Suppressor macrophage treated with lipopolysaccharide for 1 hour (primary cell): ENCODE data around the gene IGSF9B.
A peak's percentile ranks its signal among the peaks of the same experiment; 100 is the strongest.
"Not testable (repeated sequence)": the region's sequence is repeated elsewhere in the genome, so short reads cannot be mapped to it uniquely, and the experiment has no call there.

ENCODE experiments used
- DNase-seq, 3 donors: peaks; one replicate each; pipeline ENCODE4 v3.0.0-alpha.2; 2020 to 2022

The IGSF9B gene, protein sequence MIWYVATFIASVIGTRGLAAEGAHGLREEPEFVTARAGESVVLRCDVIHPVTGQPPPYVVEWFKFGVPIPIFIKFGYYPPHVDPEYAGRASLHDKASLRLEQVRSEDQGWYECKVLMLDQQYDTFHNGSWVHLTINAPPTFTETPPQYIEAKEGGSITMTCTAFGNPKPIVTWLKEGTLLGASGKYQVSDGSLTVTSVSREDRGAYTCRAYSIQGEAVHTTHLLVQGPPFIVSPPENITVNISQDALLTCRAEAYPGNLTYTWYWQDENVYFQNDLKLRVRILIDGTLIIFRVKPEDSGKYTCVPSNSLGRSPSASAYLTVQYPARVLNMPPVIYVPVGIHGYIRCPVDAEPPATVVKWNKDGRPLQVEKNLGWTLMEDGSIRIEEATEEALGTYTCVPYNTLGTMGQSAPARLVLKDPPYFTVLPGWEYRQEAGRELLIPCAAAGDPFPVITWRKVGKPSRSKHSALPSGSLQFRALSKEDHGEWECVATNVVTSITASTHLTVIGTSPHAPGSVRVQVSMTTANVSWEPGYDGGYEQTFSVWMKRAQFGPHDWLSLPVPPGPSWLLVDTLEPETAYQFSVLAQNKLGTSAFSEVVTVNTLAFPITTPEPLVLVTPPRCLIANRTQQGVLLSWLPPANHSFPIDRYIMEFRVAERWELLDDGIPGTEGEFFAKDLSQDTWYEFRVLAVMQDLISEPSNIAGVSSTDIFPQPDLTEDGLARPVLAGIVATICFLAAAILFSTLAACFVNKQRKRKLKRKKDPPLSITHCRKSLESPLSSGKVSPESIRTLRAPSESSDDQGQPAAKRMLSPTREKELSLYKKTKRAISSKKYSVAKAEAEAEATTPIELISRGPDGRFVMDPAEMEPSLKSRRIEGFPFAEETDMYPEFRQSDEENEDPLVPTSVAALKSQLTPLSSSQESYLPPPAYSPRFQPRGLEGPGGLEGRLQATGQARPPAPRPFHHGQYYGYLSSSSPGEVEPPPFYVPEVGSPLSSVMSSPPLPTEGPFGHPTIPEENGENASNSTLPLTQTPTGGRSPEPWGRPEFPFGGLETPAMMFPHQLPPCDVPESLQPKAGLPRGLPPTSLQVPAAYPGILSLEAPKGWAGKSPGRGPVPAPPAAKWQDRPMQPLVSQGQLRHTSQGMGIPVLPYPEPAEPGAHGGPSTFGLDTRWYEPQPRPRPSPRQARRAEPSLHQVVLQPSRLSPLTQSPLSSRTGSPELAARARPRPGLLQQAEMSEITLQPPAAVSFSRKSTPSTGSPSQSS (N-terminal part only)

DNA sequence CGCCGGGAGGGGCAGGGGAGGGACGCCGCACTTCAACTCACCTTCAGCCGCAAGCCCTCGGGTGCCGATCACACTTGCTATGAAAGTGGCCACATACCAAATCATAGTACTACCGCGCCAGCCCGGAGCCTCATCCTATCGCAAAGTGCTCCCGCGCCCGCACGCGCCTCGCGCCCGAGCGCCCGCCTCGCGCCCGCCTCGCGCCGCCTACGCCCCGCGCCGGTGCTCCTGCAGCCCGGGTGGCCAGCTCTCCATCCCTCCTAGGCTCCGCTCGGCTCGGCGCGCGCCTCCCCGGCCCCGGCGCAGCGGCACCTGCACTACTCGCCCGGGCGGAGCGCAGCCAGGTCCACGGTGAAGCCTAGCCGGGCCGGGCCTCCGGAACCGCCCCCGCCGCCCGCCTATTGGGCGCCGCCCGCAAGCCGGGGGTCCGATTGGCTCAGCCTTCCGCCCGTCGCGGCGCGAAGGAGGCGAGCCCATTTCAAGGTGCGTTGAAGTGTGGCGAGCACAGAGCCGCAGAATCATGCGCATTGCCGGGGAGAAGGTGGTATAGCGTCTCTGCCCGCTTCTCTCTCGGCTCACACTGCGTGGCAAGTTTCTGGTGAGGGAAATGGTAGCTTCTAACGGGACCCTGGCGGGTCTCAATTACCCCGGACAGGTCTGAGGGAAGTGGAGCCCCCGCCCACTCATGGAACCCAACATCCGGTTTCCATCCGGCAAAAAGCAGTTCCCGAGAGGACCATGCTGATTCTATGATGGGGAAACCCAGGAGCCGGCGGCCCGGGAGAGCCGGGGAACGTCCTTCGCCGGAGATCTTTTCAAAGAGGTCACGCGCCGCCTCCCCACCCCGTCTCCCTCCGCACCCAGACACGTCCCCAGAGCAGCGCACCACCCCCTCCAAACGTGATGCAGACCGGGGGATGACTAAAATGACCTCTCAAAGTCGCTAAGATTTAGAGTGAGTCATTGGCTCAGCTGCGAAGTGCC, at the start of gene IGSF9B:
Gene IGSF9B, minus strand, starts transcription at position 319 of the 984 bp plus-strand sequence. Its CDS starts 214 bp downstream, at position 105.
- DNase-seq = peak; percentile 28 to 51 (median 30)

DNA sequence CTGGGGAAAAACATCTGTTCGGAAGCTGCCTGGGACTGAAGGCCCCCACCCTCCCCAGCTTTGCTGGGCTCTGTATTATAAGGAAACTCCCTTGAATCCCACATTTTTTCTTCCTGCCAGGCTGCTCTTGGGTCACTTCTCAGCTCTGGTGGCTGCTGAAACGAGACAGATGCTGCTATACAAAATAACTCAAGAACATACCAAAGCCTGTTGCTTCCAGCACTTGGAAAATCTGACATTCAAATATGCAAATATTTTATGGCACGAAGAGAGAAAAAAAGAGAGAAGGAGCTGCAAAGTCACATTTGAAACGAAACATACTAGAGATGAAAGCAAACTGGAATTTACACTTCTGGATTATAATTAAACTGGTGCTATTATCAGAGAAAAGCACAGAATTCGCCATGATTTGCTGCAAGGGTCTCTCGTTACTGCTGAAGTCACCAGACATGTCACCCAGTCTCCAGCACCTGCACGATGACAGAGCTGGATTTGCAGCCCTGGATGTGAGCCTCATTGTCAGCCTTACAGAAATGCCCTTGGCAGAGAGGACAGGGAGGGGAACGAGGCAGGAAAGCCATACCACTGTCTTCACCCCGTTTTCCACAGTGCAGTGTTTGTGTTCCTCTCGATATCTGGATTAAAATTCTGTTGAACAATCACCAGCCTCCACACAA, 47.9 kb upstream of the IGSF9B start:
- DNase-seq = no peak

DNA sequence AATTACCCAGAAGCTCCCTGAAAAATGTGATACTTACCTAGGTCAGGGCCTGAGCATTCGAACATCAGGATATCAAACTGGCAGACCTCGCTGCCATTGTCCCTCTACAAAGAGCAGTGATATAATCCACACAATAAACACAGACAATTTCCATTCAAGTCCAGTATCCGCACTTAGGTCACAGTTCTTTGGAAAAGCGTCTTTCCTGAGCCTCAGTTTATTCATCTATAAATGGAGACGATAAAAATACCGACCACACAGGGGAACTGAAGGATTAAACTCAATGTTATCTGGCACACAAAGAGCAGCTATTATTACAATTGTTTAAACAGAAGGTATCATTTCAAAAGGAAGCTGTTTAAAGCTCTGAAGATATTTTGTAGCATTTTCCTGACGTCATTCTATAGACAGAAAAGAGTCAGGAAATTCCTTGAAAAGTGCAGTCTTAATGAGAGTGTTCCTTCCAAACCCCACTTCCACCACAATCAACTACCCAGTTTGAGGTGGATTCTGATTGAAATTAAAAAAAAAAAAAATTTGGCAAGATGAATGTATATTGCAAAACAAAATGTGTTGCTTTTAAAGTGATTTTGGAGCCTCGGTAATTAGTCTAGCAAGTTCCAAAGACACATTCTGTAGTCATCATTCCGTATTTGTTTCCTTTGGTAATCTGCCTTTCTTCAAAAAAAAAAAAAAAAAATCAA, 47.2 kb upstream of the IGSF9B start:
- no peak for DNase-seq

DNA sequence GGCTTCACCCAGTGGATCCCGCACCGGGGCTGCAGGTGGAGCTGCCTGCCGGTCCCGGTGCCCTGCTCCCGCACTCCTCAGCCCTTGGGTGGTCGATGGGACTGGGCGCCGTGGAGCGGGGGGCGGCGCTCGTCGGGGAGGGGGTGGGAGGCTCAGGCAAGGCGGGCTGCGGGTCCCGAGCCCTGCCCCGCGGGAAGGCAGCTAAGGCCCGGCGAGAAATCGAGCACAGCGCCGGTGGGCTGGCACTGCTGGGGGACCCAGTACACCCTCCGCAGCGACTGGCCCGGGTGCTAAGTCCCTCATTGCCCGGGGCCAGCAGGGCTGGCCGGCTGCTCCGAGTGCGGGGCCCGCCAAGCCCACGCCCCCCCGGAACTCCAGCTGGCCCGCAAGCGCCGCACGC, 46.1 kb upstream of the IGSF9B start:
- DNase-seq = not testable (repeated sequence)

DNA sequence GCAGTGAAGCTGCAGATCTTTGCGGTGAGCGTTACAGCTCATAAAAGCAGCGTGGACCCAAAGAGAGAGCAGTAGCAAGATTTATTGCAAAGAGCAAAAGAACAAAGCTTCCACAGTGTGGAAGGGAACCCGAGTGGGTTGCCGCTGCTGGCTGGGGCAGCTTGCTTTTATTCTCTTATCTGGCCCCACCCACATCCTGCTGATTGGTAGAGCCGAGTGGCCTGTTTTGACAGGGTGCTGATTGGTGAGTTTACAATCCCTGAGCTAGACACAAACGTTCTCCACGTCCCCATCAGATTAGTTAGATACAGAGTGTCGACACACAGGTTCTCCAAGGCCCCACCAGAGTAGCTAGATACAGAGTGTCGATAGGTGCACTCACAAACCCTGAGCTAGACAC, 45.6 kb upstream of the IGSF9B start:
- not testable (repeated sequence) for DNase-seq

DNA sequence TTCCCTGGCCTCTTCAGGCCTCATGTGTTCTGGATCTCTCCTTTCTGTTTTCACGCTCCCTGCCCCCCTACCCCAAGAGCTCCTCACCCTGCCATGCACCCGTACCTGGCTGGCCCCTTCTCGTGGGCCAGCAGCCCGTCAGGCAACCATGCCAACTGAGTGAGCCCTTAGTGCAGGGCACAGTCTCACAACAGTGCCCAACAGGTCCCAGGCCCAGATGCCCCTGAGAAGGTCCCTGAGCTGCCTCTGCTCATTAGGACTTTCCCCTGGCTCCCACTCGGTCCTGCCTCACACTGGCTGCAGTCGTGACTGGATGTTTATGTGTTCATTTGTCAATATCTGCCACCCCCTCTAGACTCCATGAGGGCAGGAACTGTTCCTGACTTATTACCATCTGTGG, 44.8 kb upstream of the IGSF9B start:
- no peak for DNase-seq

DNA sequence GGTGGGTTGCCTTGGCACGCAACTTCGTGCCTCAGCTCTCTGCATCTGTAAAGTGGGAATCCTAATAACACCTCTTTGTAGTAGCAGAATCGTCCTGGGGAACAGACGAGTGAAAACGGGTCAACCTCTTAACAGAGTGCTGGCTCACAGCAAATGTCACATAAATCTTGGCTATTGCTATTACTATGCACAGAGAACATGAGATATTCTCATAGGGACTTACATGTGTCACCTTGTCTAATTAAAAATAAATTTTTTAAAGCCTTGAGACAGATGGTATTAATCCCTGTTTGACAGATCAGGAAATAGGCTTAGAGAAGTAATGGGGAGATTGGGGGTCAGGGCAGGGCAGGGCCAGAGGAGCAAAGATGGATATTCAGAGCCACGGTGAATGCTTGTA, 44.3 kb upstream of the IGSF9B start:
- no peak for DNase-seq

DNA sequence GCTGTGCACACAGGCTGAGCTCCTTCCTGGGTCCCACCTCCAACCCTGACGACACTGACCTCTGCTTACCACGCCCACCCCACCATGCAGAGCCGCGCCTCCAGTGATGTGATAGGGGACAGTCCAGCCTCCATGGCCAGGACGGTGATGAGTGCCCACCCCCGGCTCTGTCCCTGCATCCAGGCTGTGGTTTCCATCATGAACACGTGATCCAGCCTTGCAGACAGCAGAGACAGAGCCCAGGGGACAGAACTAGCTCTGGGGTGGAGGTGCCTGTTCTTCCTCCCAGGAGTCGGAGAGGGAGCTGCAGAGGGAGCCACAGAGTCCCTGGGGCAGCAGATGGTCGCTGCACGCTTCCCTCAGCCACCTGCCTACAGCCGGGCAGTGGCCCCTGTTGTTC, 42.6 kb upstream of the IGSF9B start:
- no peak for DNase-seq

DNA sequence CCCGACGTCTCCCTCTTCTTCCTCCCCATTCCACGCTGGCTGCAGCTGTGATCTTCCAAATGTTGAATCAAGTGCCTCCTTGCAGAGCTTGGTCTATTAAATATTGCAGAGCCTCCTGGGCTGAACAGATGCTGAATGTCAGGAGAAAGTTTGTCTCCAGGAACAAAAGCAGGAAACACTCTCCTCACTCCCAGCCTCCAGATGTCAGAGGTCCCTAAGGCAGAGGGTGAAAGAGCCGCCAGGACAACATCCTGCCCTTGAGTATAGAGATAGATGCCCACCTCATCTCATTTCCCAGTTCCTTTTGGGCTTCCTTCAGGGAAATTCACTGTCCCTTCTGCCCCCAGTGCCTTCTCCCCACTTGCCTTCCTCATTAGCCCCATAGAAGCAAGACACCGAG, 40.8 kb upstream of the IGSF9B start:
- no peak for DNase-seq

DNA sequence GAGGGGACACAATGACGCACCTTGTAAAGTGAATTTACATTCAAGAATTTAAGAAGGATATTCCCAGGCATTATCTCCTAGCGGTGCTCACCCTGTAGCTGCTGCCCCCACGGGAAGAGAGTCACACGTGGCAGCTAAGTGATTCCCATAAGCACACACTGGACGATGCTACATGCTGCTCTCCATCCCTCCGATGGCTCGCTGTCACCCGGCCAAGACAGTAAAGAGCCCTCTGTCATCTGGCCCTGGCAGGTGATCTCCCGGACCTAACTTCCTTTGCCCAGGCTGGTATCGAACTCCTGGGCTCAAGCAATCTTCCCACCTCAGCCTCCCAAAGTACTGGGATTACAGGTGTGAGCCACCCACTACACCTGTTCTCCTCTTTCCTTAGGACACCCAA, 39.9 kb upstream of the IGSF9B start:
- no peak for DNase-seq

DNA sequence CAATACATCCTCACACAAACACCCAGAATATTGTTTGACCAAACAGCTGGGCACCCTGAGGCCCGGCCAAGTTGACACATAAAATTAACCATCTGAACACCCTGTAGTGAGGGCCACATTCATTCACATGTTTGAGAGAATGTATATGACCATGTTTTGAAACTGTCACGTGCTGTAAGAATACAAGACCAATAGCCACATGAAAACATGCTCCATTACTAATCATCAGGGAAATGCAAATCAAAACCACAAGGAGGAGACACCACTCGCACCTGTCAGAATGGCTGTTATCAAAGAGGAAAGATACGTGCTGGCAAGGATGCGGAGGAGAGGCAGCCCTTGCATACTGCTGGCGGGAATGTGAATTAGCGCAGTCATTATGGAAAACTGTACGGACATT, 38.3 kb upstream of the IGSF9B start:
- DNase-seq = no peak

DNA sequence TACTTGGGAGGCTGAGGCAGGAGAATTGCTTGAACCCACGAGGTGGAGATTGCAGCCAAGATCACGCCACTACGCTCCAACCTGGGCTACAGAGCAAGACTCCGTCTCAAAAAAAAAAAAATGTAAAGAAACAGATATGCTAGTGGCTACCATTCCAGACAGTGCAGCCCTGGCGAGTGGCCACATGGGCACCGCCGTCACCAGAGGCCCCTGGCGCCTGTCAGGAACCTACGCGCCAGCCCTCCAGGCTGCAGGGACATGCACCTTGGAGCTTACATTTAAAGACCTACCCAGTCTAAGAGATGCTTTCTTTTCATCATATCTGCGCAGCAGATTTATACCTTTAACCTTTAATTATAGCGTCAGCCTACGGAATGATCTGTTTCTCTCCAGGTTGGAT, 37.2 kb upstream of the IGSF9B start:
- no peak for DNase-seq

DNA sequence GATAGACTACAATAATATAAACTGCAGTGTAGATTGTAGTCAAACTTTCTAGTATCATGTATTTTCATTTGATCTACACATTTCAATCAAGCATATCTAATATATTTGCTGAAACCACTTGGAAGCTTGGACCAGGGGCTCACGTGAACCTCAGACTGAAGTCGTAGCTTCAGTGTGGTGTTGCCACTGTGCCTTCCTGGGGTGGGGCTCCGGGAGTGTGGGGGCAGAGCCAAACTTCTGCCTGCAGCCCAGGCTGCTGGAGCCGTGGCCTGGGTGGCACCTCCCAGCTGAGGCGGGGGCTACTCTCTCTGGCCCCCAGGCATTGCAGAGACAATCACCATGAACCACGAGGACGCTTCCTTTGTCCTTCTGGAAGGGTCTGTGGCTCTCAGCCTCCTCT, 36.3 kb upstream of the IGSF9B start:
- no peak for DNase-seq

DNA sequence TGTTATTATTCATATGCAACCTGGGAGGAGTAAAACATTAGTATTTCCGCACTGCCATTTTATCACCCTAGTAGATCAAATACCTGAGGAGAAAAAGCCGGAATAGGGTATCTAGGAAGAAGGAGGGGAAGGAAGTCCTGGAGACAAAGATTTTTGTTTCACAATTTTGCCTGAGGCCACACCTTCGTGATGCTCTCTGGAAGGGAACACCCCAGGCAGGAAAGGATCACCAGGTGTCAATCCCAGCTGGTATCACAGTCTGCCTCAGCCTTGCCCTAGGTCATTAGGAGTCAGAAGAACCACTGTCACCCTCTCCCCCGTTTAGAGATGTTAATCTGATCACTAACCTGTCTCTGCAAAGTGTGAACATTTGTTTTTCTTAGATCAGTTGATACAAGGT, 35.4 kb upstream of the IGSF9B start:
- no peak for DNase-seq

DNA sequence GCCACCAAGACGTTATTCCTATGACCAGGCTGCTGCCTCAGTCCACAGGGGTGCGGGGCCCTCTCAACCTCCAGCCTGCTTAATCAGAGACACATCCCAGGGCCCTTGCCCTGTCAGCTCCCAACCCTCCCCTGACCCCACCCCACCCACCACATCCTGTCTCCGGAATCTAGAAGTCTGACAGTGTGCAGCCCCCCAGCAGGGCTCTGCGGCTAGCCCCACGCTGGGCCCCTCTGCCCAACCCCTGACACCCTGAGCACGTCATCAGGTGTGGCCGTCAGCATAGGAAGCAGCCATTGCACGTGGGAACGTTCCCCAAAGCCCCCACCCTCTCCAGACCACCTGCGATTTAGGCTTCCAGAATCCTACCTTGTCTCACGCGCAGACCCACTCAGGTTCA, 34.3 kb upstream of the IGSF9B start:
- no peak for DNase-seq

DNA sequence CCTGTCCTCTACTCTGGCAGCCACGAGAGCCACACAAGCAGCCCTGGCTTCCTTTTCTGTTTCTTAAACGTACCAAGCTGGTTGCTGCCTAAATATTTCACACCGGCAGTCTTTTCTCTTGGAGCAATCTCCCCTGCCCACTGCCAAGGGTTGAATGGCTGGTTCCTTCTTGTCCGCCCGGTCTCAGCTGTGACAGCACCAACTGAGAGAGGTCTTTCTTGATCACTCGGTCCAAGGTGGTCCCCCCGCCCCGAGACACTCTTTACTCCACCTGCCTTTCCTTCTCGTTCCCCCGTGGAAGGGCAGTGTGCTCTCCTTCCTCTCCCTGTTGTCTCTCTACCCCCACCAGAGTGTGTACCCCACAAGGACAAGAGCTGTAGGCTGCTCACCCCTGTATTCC, 33.7 kb upstream of the IGSF9B start:
- DNase-seq = no peak

DNA sequence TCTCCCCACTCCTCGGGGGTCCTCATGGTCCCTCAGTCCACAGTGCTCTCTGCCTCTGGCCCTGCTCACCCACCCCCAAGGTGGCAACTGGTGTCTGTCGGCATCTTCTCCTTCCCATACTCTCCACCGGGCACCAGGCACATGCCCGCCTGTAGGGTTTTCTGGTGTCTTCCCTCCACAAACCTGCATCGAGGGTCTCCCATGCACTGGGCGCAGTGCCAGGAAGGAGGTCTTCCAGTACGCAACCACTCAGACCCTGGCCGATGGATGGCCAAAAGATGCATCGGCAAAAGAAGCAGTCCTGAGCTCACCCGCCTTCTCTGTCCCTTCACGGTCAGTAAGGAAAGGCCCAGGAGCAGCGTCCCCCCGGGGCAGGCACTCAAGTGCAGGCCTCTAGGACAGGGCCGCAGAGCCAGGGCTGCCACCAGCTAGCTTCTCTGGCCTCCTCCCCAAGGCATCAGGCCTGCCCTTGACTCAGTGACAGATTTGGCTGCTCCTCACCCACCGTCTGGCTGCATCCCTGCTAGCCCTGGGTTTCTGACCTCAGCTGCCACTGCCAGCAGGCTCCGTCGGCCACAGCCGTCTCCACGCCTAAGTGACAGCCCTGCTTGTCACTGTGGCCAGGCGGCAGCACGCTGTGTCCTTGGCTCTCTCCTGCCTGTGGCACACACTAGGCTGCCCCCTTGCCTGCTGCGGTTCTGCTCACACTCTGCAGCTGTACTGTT, 32.1 kb upstream of the IGSF9B start:
- no peak for DNase-seq

DNA sequence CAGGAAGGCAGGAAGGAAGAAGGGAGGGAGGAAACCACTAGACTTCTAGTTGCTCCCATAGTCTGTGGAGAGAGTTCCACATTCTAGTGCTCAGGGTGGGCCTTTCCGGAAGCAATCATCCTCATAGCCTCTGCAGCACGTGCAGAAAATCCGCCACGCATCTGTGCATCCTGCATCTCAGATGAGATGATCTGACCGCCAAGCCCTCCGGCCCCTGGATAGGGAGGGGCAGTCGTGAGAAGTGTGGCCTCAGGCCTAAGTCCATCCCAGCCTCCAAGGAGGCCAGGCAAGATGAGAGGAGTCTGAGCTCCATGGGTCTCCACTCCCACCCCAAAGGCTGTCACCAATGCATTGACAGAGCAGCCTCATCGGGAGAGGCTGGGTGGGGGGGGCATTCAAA, 30.4 kb upstream of the IGSF9B start:
- DNase-seq = no peak

DNA sequence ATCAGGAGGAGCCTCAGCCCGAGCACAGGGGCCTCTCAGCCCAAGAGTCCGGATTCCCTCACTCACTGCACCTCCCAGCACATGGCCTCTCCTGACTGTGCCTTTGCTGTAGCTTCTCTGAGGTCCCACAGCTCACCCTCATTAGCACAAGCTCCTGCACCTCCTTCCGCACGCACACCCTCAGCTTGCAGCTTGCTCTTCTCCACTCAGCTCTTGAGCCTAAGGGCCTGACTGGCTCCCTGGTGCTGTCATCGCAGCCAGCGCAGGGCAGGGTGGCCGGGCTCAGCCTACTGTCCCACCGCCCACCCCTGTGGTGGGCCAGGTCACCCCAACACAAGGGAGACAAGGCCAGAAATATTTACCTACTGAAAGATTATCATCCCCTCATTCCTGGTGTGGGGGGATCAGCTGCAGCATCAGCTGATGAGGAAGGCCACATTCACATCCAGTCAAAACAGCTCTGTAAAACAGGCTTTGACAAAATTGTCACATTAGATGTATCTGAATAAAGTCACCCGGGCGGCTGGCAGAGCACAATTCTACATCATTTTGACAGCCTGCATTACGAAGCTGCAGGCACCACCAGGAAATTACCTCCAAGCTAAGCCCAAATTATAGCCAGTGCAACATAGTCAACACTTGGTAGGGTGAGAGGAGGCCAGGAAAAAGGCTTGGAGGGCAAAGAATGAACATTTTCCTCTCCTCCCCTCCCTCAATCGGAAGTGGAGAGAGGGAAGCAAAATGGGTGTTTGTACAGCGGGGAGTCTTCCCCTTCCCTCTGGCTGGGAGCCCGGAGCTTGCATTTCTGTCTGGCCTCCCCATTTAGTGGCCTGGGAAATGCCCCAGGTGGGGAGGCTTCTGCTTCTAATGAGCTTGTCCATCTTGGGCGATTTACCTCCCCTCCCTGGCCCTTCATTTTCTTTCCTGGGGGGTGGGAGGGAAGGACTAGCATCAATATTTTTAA, 29.5 kb upstream of the IGSF9B start:
- DNase-seq = no peak
